Neural progenitor cell (in vitro differentiated cells): ENCODE measurements around the gene ZNF19.

Experiments
- CTCF ChIP-seq: fragments of 200-600 bp; sonication (generic); IDR thresholded peaks from 2 replicates; pipeline ENCODE4 v1.5.1; 2017; ENCODE audit warnings: antibody characterized with exemption, mild to moderate bottlenecking
- EZH2 ChIP-seq: fragments of 200-600 bp; sonication (generic); IDR thresholded peaks from 2 replicates; pipeline ENCODE4 v1.6.1; 2017; ENCODE audit warnings: antibody characterized with exemption, mild to moderate bottlenecking, moderate library complexity
- EZH2phosphoT487 ChIP-seq: fragments of 200-600 bp; sonication (generic); IDR thresholded peaks from 2 replicates; pipeline ENCODE4 v1.6.1; 2017; ENCODE audit warnings: antibody characterized with exemption

- TF ChIP-seq CTCF (no peak), EZH2 (no peak), EZH2phosphoT487 (no peak)
Measured at GRCh38 chr16:71528863-71529262, 39.7 kb upstream of the ZNF19 start.
